Lower lobe of right lung (tissue), 2 donors: ENCODE data around the gene RBCK1. TPM values are rescaled to one million over a fixed set of nuclear protein-coding genes. Genes with fewer than 3 reads are reported as not detected.

Source experiments
- ATAC-seq, 2 donors: fragments of 200-7000 bp; cut with Tn5 transposase; one replicate each; pipeline ENCODE4 v1.9.1; 2020 to 2022; ENCODE audit warnings: mild to moderate bottlenecking in 2 of 2, moderate library complexity in 2 of 2
- DNase-seq: peaks from one replicate; pipeline ENCODE4 v3.0.0-alpha.2; 2020
- H3K27ac ChIP-seq: fragments of 200-600 bp; one replicate; pipeline ENCODE4 v1.8.0; 2022
- H3K27me3 ChIP-seq: fragments of 200-600 bp; one replicate; pipeline ENCODE4 v1.8.0; 2022; ENCODE audit warnings: low read depth
- H3K36me3 ChIP-seq: fragments of 200-600 bp; one replicate; pipeline ENCODE4 v1.8.0; 2022; ENCODE audit warnings: mild to moderate bottlenecking
- H3K4me1 ChIP-seq: fragments of 200-600 bp; one replicate; pipeline ENCODE4 v1.8.0; 2022
- H3K4me3 ChIP-seq: fragments of 200-600 bp; one replicate; pipeline ENCODE4 v1.8.0; 2022; ENCODE audit warnings: mild to moderate bottlenecking
- H3K9me3 ChIP-seq: fragments of 200-600 bp; one replicate; pipeline ENCODE4 v1.8.0; 2022
- intact Hi-C: fragments of 100-400 bp; cut with DNase I; formaldehyde crosslinking; loops from one replicate; pipeline ENCODE4 v1.11.0; 2022
- total RNA-seq: library from RNA; stranded (reverse); fragmentation: NEBNext Ultra II Directional; extraction: Animal tissue kit (Norgen Biotek cat#: 25700); gene quantifications from one replicate; pipeline ENCODE4 v1.2.1, GENCODE V29; 2021
- TF ChIP-seq, protein P1 (sequence below): fragments of 200-600 bp; IDR thresholded peaks from one replicate; pipeline ENCODE4 v1.8.0; 2022; ENCODE audit warnings: antibody characterized with exemption, mild to moderate bottlenecking
- donor health status: DM: no; HTN: yes; CAD: no; lungs with severe emphysema.

RBCK1 gene
- total RNA-seq, 1 donor from 2014 or later, result 95.7 TPM

DNA sequence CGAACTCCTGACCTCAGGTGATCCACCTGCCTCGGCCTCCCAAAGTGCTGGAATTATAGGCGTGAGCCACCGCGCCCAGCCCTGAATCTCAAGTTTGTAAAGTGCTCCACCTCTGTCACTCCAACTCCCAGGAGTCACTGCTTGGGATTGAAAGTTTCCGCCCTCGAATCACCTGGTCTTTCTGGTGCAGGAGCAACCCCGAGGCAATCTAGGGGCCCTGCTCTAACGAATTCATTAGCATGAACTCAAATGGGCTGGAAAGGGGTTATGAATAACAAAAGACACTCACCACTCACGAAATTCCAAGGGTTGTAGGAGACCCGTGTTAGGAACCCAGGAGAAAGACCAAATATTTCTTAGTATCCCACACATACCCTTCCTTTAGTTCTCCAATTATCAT, 26.1 kb downstream of the RBCK1 start:
- Histone ChIP-seq H3K27me3 (no peaks in the 10 kb centered on the region), H3K36me3 (peaks cover 93% of the 10 kb centered on the region), H3K4me1 (peaks cover 17% of the 10 kb centered on the region), H3K4me3 (no peak overlapping the region), H3K9me3 (no peaks in the 10 kb centered on the region), H3K27ac (no peak overlapping the region)
- ATAC-seq, result no peak
- DNase-seq, result no peak
- intact Hi-C loops, result no loop called here
- TF ChIP-seq, protein P1, sequence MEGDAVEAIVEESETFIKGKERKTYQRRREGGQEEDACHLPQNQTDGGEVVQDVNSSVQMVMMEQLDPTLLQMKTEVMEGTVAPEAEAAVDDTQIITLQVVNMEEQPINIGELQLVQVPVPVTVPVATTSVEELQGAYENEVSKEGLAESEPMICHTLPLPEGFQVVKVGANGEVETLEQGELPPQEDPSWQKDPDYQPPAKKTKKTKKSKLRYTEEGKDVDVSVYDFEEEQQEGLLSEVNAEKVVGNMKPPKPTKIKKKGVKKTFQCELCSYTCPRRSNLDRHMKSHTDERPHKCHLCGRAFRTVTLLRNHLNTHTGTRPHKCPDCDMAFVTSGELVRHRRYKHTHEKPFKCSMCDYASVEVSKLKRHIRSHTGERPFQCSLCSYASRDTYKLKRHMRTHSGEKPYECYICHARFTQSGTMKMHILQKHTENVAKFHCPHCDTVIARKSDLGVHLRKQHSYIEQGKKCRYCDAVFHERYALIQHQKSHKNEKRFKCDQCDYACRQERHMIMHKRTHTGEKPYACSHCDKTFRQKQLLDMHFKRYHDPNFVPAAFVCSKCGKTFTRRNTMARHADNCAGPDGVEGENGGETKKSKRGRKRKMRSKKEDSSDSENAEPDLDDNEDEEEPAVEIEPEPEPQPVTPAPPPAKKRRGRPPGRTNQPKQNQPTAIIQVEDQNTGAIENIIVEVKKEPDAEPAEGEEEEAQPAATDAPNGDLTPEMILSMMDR, result no peak

DNA sequence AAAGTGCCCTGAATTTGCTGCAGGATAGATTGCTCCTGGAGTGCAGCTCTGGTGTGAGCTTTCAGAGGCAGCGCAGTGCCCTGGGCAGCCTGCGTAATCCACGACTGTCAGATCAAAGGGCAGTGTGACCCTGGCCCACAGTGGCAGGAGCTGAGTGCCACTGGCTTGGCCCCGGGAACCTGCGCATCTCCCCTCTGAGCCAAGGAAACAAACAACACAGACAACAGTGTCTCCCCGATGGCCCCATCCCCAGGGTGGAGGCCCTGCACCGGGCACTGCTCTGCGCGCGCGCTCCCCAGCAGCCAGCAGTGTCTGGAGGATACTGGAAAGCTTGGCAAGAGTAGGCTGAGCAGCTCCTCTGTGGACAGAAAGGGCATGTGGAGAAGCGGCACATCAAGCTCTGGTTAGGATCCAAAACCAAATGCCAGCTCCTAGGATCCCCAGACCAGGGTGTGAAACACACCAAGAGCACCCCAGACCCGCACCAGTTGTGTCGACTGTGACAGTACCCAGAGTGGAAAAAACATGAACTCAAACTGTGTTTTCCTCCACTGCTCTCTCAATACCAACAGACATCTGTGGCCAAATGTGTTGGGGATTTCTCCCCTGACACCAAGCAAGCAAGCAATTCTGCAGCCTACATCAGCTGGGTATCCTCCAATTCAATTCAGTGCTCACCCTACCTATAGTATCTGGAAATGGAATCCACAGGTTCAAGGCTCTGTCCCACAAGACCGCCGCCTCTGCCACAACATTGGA, 26.7 kb downstream of the RBCK1 start:
- peaks cover 93% of the 10 kb centered on the region for H3K36me3 ChIP-seq
- H3K4me1 ChIP-seq, result peaks cover 17% of the 10 kb centered on the region
- no peak overlapping the region for H3K27ac ChIP-seq
- no peak overlapping the region for H3K4me3 ChIP-seq
- H3K9me3 ChIP-seq, result no peaks in the 10 kb centered on the region
- ATAC-seq, result no peak
- intact Hi-C loops, result no loop called here
- TF ChIP-seq, protein P1, result no peak
- DNase-seq, result no peak
- no peaks in the 10 kb centered on the region for H3K27me3 ChIP-seq

DNA sequence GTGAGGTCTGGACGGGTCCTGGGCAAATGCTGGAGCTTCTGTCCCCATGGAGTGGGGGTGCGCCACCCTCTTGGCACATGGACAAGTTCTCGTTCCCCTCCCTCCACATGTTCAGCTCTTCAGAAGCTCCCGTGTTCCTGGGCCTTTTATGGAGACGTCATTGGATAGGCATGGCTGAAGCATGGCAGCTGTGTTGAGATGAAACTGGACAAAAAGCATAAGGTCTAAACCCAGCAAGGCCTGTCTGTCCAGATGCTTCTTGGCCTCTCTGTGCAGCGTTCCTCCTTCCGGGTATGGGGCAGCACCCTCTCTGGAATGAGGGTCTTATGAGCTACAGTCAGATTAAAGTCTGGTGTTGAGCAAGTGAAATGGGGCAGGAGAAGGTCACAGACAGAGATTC, 27.5 kb downstream of the RBCK1 start:
- intact Hi-C loops, result no loop called here
- Histone ChIP-seq H3K27ac (no peak overlapping the region), H3K27me3 (no peaks in the 10 kb centered on the region), H3K9me3 (no peaks in the 10 kb centered on the region), H3K4me1 (peaks cover 17% of the 10 kb centered on the region), H3K4me3 (no peak overlapping the region), H3K36me3 (peaks cover 93% of the 10 kb centered on the region)
- DNase-seq (no peak), ATAC-seq (no peak)
- TF ChIP-seq, protein P1, result no peak

DNA sequence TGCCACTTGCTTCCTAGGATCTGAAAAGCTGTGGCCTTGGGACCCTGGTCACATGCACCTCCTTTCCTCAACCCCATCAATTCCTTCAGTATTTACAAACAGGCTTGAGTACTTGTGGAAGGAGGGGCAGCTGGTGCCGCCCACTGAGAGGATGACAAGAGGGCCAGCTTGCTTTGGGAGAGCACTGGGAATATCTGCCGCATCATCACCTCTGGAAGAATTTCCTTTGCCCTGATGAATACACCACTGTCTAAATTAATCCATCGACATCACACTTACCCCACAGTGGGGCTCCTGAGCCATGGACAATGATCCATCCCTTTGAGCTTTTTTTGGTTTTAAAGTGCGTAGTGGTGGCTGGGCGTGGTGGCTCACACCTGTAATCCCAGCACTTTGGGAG, 28.4 kb downstream of the RBCK1 start:
- Histone ChIP-seq H3K36me3 (peaks cover 93% of the 10 kb centered on the region), H3K9me3 (no peaks in the 10 kb centered on the region), H3K27me3 (no peaks in the 10 kb centered on the region), H3K4me3 (no peak overlapping the region), H3K27ac (no peak overlapping the region), H3K4me1 (peaks cover 17% of the 10 kb centered on the region)
- TF ChIP-seq, protein P1, result no peak
- DNase-seq, result no peak
- no peak for ATAC-seq
- intact Hi-C loops, result no loop called here

DNA sequence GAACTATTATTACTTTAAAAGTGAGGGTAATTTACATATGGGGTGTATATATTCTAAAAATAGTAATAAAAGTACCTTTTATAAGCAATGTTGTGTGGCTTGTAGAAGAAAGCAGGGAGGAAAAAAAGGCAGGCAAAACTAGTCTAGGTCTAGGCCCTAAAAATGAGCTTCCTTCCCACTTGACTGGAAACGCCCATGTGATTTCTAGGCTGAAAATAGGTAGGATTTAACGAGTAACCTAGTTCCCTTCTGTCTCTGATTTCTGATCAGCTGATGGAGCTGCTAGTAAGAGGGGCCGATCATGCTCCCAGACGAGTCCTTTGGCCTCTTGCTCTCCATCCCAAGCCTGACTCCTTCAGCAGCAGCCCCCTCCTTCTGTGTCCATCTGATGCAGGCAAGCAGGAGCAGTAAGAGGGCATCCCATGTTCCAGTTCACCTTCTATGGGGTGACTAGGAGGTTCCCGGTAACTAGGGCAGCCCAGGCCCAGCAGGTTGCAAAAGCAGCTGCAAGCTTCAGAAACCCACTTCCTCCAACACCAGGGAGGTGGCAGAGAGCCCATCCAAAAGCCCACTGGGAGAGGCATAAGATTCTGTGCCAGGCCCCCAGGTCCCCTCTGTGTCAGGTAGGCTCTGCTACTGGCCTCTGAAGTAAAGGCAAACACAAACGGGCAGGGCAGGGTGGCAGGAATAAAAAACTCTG, 29.8 kb downstream of the RBCK1 start:
- H3K4me1 ChIP-seq, result peaks cover 17% of the 10 kb centered on the region
- DNase-seq (no peak), ATAC-seq (no peak)
- TF ChIP-seq, protein P1, result no peak
- H3K27ac ChIP-seq, result peak overlapping the region; percentile 46
- no peaks in the 10 kb centered on the region for H3K9me3 ChIP-seq
- no peaks in the 10 kb centered on the region for H3K27me3 ChIP-seq
- intact Hi-C loops, result no loop called here
- H3K36me3 ChIP-seq, result peaks cover 93% of the 10 kb centered on the region
- no peak overlapping the region for H3K4me3 ChIP-seq
